ENCODE data around the gene TIMM13.
"Not testable (repeated sequence)": the region's sequence is repeated elsewhere in the genome, so short reads cannot be mapped to it uniquely, and the experiment has no call there.

Gene TIMM13

GRCh38 chr19:2427429-2428320 lies at the start of gene TIMM13:
TSS of gene TIMM13 (minus strand) at chr19:2427586. CDS start at chr19:2427533, 53 bp downstream.
- DNase-seq (ENCODE audit: extremely low spot score) = peak; percentile 97
- CTCF ChIA-PET = interaction anchor here (0.8 to 1.8 kb wide), 6 partner anchors 10 to 322 kb away, joined by 3 to 6 read pairs (median 4); partner anchors contain the start of gene LMNB2
- POLR2A ChIA-PET = interaction anchor here (0.5 to 1.2 kb wide), 7 partner anchors 14 to 515 kb away, joined by 3 to 12 read pairs (median 4); partner anchors contain the start of genes DOT1L, GADD45B and LMNB2
- no peak for TF ChIP-seq CTCF (IDR thresholded peaks at IDR 0.05; ENCODE audit: control extremely low read depth, extremely low read depth, low read depth, missing control alignments)

GRCh38 chr19:2476451-2477140 lies 49.2 kb upstream of the TIMM13 start:
- no peak for TF ChIP-seq CTCF (IDR thresholded peaks at IDR 0.05; ENCODE audit: control extremely low read depth, extremely low read depth, low read depth, missing control alignments)
- CTCF ChIA-PET = interaction anchor here (0.6 to 6.7 kb wide), 10 partner anchors 12 to 172 kb away, joined by 3 to 126 read pairs (median 4); no protein-coding TSS in a partner anchor
- DNase-seq (ENCODE audit: extremely low spot score) = no peak
- POLR2A ChIA-PET = interaction anchor here (0.6 to 4.7 kb wide), 77 partner anchors 8 to 1286 kb away, joined by 3 to 275 read pairs (median 5); partner anchors contain the start of genes CIRBP, DOT1L, LMNB2 and REEP6

GRCh38 chr19:2475702-2476450 lies 48.5 kb upstream of the TIMM13 start, which contains the start of gene GADD45B:
TSS of gene GADD45B (plus strand) at chr19:2476127. CDS start at chr19:2476359, 232 bp downstream.
- no peak for TF ChIP-seq CTCF (IDR thresholded peaks at IDR 0.05; ENCODE audit: control extremely low read depth, extremely low read depth, low read depth, missing control alignments)
- DNase-seq (ENCODE audit: extremely low spot score) = peak; percentile 98
- POLR2A ChIA-PET = interaction anchor here (0.6 to 4.7 kb wide), 90 partner anchors 8 to 1867 kb away, joined by 3 to 275 read pairs (median 5); partner anchors contain the start of genes AP3D1, CIRBP, DOT1L and LMNB2
- CTCF ChIA-PET = interaction anchor here (0.6 to 6.7 kb wide), 11 partner anchors 11 to 173 kb away, joined by 3 to 126 read pairs (median 4); no protein-coding TSS in a partner anchor

- CTCF ChIA-PET = interaction anchor here (0.7 to 6.7 kb wide), 8 partner anchors 10 to 173 kb away, joined by 3 to 126 read pairs (median 5); no protein-coding TSS in a partner anchor
- POLR2A ChIA-PET = interaction anchor here (0.6 to 4.7 kb wide), 77 partner anchors 8 to 1794 kb away, joined by 3 to 275 read pairs (median 6); partner anchors contain the start of genes AP3D1, CIRBP, DOT1L and LMNB2
- DNase-seq (ENCODE audit: extremely low spot score) = peak; percentile 70
- no peak for TF ChIP-seq CTCF (IDR thresholded peaks at IDR 0.05; ENCODE audit: control extremely low read depth, extremely low read depth, low read depth, missing control alignments)
Measured at GRCh38 chr19:2475018-2475701, 47.8 kb upstream of the TIMM13 start.

- TF ChIP-seq CTCF (IDR thresholded peaks at IDR 0.05; ENCODE audit: control extremely low read depth, extremely low read depth, low read depth, missing control alignments) = peak; percentile 98
- POLR2A ChIA-PET = interaction anchor here (2.2 to 4.2 kb wide), 3 partner anchors 76 to 145 kb away, joined by 6 to 275 read pairs (median 208); no protein-coding TSS in a partner anchor
- CTCF ChIA-PET = interaction anchor here (0.8 to 2.9 kb wide), 15 partner anchors 12 to 173 kb away, joined by 3 to 48 read pairs (median 6); partner anchors contain the start of gene LMNB2
- peak; percentile 89 for DNase-seq (ENCODE audit: extremely low spot score)
Measured at GRCh38 chr19:2474232-2475017, 47.0 kb upstream of the TIMM13 start.

- POLR2A ChIA-PET = interaction anchor here (0.6 kb wide), 1 partner anchor 206 kb away, joined by 5 read pairs; no protein-coding TSS in a partner anchor
- CTCF ChIA-PET = interaction anchor here (1.0 to 1.2 kb wide), 2 partner anchors 153 to 179 kb away, joined by 3 read pairs; no protein-coding TSS in a partner anchor
- DNase-seq (ENCODE audit: extremely low spot score) = not testable (repeated sequence)
Measured at GRCh38 chr19:2469915-2470200, 42.5 kb upstream of the TIMM13 start.

All from GM10248 (cell line).